Lung (tissue), 12 donors: ENCODE measurements around the gene FAAP100. TPM values are rescaled to one million over a fixed set of nuclear protein-coding genes. Genes with fewer than 3 reads are reported as not detected.

Source experiments
- ATAC-seq: fragments of 200-7000 bp; cut with Tn5 transposase; one replicate; pipeline ENCODE4 v1.9.1; 2020; ENCODE audit warnings: moderate number of reproducible peaks; ENCODE audit not compliant: insufficient read depth, low FRiP score
- DNase-seq, 3 donors: peaks; one replicate each; pipeline ENCODE4 v3.0.0-alpha.2; 2013 to 2017
- H3K27ac ChIP-seq, 2 donors: one replicate each; pipeline ENCODE4 v1.5.1; 2013; ENCODE audit warnings: mild to moderate bottlenecking in 2 of 2, moderate library complexity in 2 of 2, control low read depth in 1 of 2, inconsistent platforms in 1 of 2, low read depth in 1 of 2, low read length in 1 of 2
- H3K27me3 ChIP-seq, 3 donors: one replicate each; pipeline ENCODE4 v1.5.1; 2013; ENCODE audit warnings: low read length in 2 of 3; ENCODE audit not compliant: control insufficient read depth in 3 of 3, insufficient read depth in 3 of 3
- H3K36me3 ChIP-seq, 4 donors: one replicate each; pipeline ENCODE4 v1.5.1; 2013; ENCODE audit warnings: low read length in 4 of 4, mild to moderate bottlenecking in 1 of 4, moderate library complexity in 1 of 4; ENCODE audit not compliant: control insufficient read depth in 4 of 4, insufficient read depth in 4 of 4
- H3K4me1 ChIP-seq, 5 donors: one replicate each; pipeline ENCODE4 v1.5.1; 2013; ENCODE audit warnings: low read length in 5 of 5, mild to moderate bottlenecking in 2 of 5, moderate library complexity in 1 of 5; ENCODE audit not compliant: control insufficient read depth in 5 of 5, insufficient read depth in 5 of 5
- H3K4me3 ChIP-seq: one replicate; pipeline ENCODE4 v1.5.1; 2013; ENCODE audit warnings: mild to moderate bottlenecking, control low read depth, moderate library complexity
- H3K9ac ChIP-seq, 2 donors: one replicate each; pipeline ENCODE4 v1.5.1; 2013; ENCODE audit warnings: low read length in 2 of 2, control low read depth in 1 of 2; ENCODE audit not compliant: insufficient read depth in 1 of 2
- H3K9me3 ChIP-seq, 4 donors: one replicate each; pipeline ENCODE4 v1.5.1; 2013; ENCODE audit warnings: low read length in 3 of 4, mild to moderate bottlenecking in 1 of 4, moderate library complexity in 1 of 4; ENCODE audit not compliant: control insufficient read depth in 4 of 4, insufficient read depth in 3 of 4
- CTCF ChIP-seq: IDR thresholded peaks from 2 replicates; pipeline ENCODE4 v1.5.1; 2012; ENCODE audit warnings: mild to moderate bottlenecking; ENCODE audit errors: control extremely low read depth, extremely low read depth
- WGBS, 2 donors: extraction: QIAGEN DNeasy Blood & Tissue Kit; methylation state at CpG; one replicate each; pipeline ENCODE4 v1.1.7; 2013; 5-methylcytosine and 5-hydroxymethylcytosine counted together
- polyA plus RNA-seq, 2 donors: library from polyadenylated mRNA; stranded (reverse); fragments of 200-250 nt; gene quantifications; one replicate each; pipeline ENCODE4 v1.2.1, GENCODE V29; 2013
- total RNA-seq, 2 donors: library from RNA; depleted of rRNA in 1 of 2; stranded (reverse); fragments of >200 nt in 1 of 2; gene quantifications; one replicate each; pipeline ENCODE4 v1.2.1, GENCODE V29; 2014 to 2021
- donor health status: control.
- donor health status: control.
- donor health status: Bipolar disorder and iron deficiency.
- donor health status: healthy.
- donor health status: DM: yes; HTN: yes; CAD: no.

The FAAP100 gene
- total and polyA plus RNA-seq, 4 donors = 20.8 to 34.4 (median 25.4) TPM

GRCh38 chr17:81493198-81494038, 58.7 kb downstream of the FAAP100 start:
- ATAC-seq = no peak
- H3K9ac ChIP-seq = no peak overlapping the region
- H3K27ac ChIP-seq = no peak overlapping the region
- H3K4me3 ChIP-seq = no peak overlapping the region
- H3K9me3 ChIP-seq = no peaks in the 10 kb centered on the region
- H3K4me1 ChIP-seq = peaks cover 0 to 6% (median 3%) of the 10 kb centered on the region in 5 donors
- no peaks in the 10 kb centered on the region for H3K36me3 ChIP-seq
- TF ChIP-seq CTCF = no peak
- H3K27me3 ChIP-seq = no peaks in the 10 kb centered on the region
- DNase-seq = no peak
- 78 to 84% methylated on average over 16 of the region's 16 CpGs for WGBS, 2 donors

GRCh38 chr17:81492706-81493105, 59.4 kb downstream of the FAAP100 start:
- Histone ChIP-seq H3K27me3 (no peaks in the 10 kb centered on the region), H3K27ac (no peak overlapping the region), H3K4me3 (no peak overlapping the region), H3K36me3 (no peaks in the 10 kb centered on the region), H3K9me3 (no peaks in the 10 kb centered on the region), H3K9ac (no peak overlapping the region), H3K4me1 (peaks cover 0 to 8% (median 3%) of the 10 kb centered on the region in 5 donors)
- no peak for ATAC-seq
- WGBS, 2 donors = 82 to 89% methylated on average over 9 of the region's 9 CpGs
- TF ChIP-seq CTCF = no peak
- no peak for DNase-seq

GRCh38 chr17:81492202-81492601, 60.0 kb downstream of the FAAP100 start:
- Histone ChIP-seq H3K9me3 (no peaks in the 10 kb centered on the region), H3K36me3 (no peaks in the 10 kb centered on the region), H3K4me1 (peaks cover 0 to 11% (median 3%) of the 10 kb centered on the region in 5 donors), H3K27ac (no peak overlapping the region), H3K27me3 (no peaks in the 10 kb centered on the region), H3K4me3 (no peak overlapping the region), H3K9ac (no peak overlapping the region)
- WGBS, 2 donors = 61 to 77% methylated on average over 18 of the region's 18 CpGs
- no peak for TF ChIP-seq CTCF
- DNase-seq (no peak), ATAC-seq (no peak)
